H9 (cell line): Measurements from ENCODE around the gene STK11IP. TPM values are rescaled to one million over a fixed set of nuclear protein-coding genes. Genes with fewer than 3 reads are reported as not detected.
A peak's percentile ranks its signal among the peaks of the same experiment; 100 is the strongest.

Experiments used
- DNase-seq: peaks from one replicate; pipeline ENCODE4 v3.0.0-alpha.2; 2017
- H2AFZ ChIP-seq: one replicate; pipeline ENCODE4 v1.6.1; 2013; ENCODE audit warnings: mild to moderate bottlenecking, low read length, control low read depth, moderate library complexity
- H2AK5ac ChIP-seq: 2 replicates; pipeline ENCODE4 v1.6.1; 2013; ENCODE audit warnings: low read length, control low read depth, mixed read lengths; ENCODE audit not compliant: insufficient read length
- H2BK120ac ChIP-seq: one replicate; pipeline ENCODE4 v1.6.1; 2013; ENCODE audit warnings: low read depth, mild to moderate bottlenecking, low read length, control low read depth, inconsistent platforms; ENCODE audit not compliant: poor library complexity, severe bottlenecking
- H2BK12ac ChIP-seq: 2 replicates; pipeline ENCODE4 v1.6.1; 2013; ENCODE audit warnings: low read length, control low read depth, mixed read lengths, low read depth; ENCODE audit not compliant: insufficient read length
- H2BK15ac ChIP-seq: 2 replicates; pipeline ENCODE4 v1.6.1; 2013; ENCODE audit warnings: low read depth, low read length, control low read depth
- H2BK20ac ChIP-seq: one replicate; pipeline ENCODE4 v1.6.1; 2013; ENCODE audit warnings: low read depth, mild to moderate bottlenecking, low read length, control low read depth, inconsistent platforms; ENCODE audit not compliant: poor library complexity, severe bottlenecking
- H2BK5ac ChIP-seq: 2 replicates; pipeline ENCODE4 v1.6.1; 2013; ENCODE audit warnings: low read length, control low read depth, mixed read lengths; ENCODE audit not compliant: insufficient read length
- H3K14ac ChIP-seq: 2 replicates; pipeline ENCODE4 v1.6.1; 2013; ENCODE audit warnings: low read length, control low read depth; ENCODE audit not compliant: insufficient read depth
- H3K18ac ChIP-seq: 2 replicates; pipeline ENCODE4 v1.6.1; 2013; ENCODE audit warnings: low read depth, mild to moderate bottlenecking, mixed read lengths, low read length, control low read depth; ENCODE audit not compliant: insufficient read length
- H3K23ac ChIP-seq: 2 replicates; pipeline ENCODE4 v1.6.1; 2013; ENCODE audit warnings: low read length, control low read depth, mixed read lengths, low read depth; ENCODE audit not compliant: insufficient read length
- H3K23me2 ChIP-seq: 2 replicates; pipeline ENCODE4 v1.6.1; 2013; ENCODE audit warnings: low read depth, mild to moderate bottlenecking, mixed read lengths, low read length, control low read depth; ENCODE audit not compliant: insufficient read length, poor library complexity, severe bottlenecking
- H3K27ac ChIP-seq: 2 replicates; pipeline ENCODE4 v1.5.1; 2013; ENCODE audit warnings: low read length, control low read depth, mixed read lengths, low read depth; ENCODE audit not compliant: insufficient read length
- H3K27me3 ChIP-seq: 2 replicates; pipeline ENCODE4 v1.6.1; 2013; ENCODE audit warnings: low read length, control low read depth, inconsistent platforms; ENCODE audit not compliant: insufficient read depth
- H3K4ac ChIP-seq: 2 replicates; pipeline ENCODE4 v1.6.1; 2013; ENCODE audit warnings: low read depth, mild to moderate bottlenecking, control low read depth, inconsistent platforms, low read length, moderate library complexity
- H3K4me1 ChIP-seq: 2 replicates; pipeline ENCODE4 v1.6.1; 2013; ENCODE audit warnings: low read length, control low read depth, inconsistent platforms; ENCODE audit not compliant: insufficient read depth
- H3K4me2 ChIP-seq: 2 replicates; pipeline ENCODE4 v1.6.1; 2013; ENCODE audit warnings: low read length, control low read depth, mixed read lengths; ENCODE audit not compliant: insufficient read length, insufficient read depth
- H3K56ac ChIP-seq: 2 replicates; pipeline ENCODE4 v1.6.1; 2013; ENCODE audit warnings: low read depth, mild to moderate bottlenecking, mixed read lengths, low read length, control low read depth; ENCODE audit not compliant: insufficient read length
- H3K79me1 ChIP-seq: 2 replicates; pipeline ENCODE4 v1.6.1; 2013; ENCODE audit warnings: low read depth, mild to moderate bottlenecking, moderate library complexity, low read length, control low read depth, inconsistent platforms; ENCODE audit not compliant: insufficient read depth, poor library complexity, severe bottlenecking
- H3K79me2 ChIP-seq: 2 replicates; pipeline ENCODE4 v1.6.1; 2013; ENCODE audit warnings: low read length, control low read depth, inconsistent platforms; ENCODE audit not compliant: insufficient read depth
- H3K9ac ChIP-seq: 2 replicates; pipeline ENCODE4 v1.6.1; 2013; ENCODE audit warnings: low read length, control low read depth, mixed read lengths; ENCODE audit not compliant: insufficient read length; ENCODE audit errors: extremely low read depth
- H3K9me3 ChIP-seq: one replicate; pipeline ENCODE4 v1.6.1; 2013; ENCODE audit warnings: low read depth, low read length, inconsistent platforms; ENCODE audit not compliant: control insufficient read depth
- H3T11ph ChIP-seq: one replicate; pipeline ENCODE4 v1.6.1; 2013; ENCODE audit warnings: mild to moderate bottlenecking, low read length, control low read depth, inconsistent platforms
- H4K20me1 ChIP-seq: one replicate; pipeline ENCODE4 v1.6.1; 2013; ENCODE audit not compliant: control insufficient read depth, insufficient read length, insufficient read depth
- H4K5ac ChIP-seq: 2 replicates; pipeline ENCODE4 v1.6.1; 2013; ENCODE audit warnings: low read depth, mild to moderate bottlenecking, mixed read lengths, low read length, control low read depth; ENCODE audit not compliant: insufficient read length
- H4K8ac ChIP-seq: replicated peaks from 2 replicates; pipeline ENCODE4 v1.6.1; 2013; ENCODE audit warnings: low read length, control low read depth, mixed read lengths, low read depth; ENCODE audit not compliant: insufficient read length
- H4K91ac ChIP-seq: 2 replicates; pipeline ENCODE4 v1.6.1; 2013; ENCODE audit warnings: low read depth, mild to moderate bottlenecking, moderate library complexity, mixed read lengths, low read length, control low read depth; ENCODE audit not compliant: insufficient read length
- H3K27ac Mint-ChIP-seq, 3 experiments: 2 replicates in 2 of 3; 3 replicates in 1 of 3; pipeline ENCODE4 v1.8.0; 2020 to 2021; ENCODE audit warnings: mixed read lengths in 3 of 3, mild to moderate bottlenecking in 1 of 3, moderate library complexity in 1 of 3
- H3K27me3 Mint-ChIP-seq: 2 replicates; pipeline ENCODE4 v1.8.0; 2021; ENCODE audit warnings: low read depth, mild to moderate bottlenecking, moderate library complexity, mixed read lengths
- H3K36me3 Mint-ChIP-seq, 3 experiments: 2 replicates in 2 of 3; 3 replicates in 1 of 3; pipeline ENCODE4 v1.8.0; 2020 to 2021; ENCODE audit warnings: low read depth in 3 of 3, mixed read lengths in 3 of 3; ENCODE audit not compliant: insufficient read depth in 1 of 3
- H3K4me1 Mint-ChIP-seq, 2 experiments: 2 replicates each; pipeline ENCODE4 v1.8.0; 2020; ENCODE audit warnings: mixed read lengths in 2 of 2
- H3K4me3 Mint-ChIP-seq, 2 experiments: 2 replicates in 1 of 2; 3 replicates in 1 of 2; pipeline ENCODE4 v1.8.0; 2020 to 2021; ENCODE audit warnings: mild to moderate bottlenecking in 2 of 2, mixed read lengths in 2 of 2, moderate library complexity in 1 of 2
- H3K9me3 Mint-ChIP-seq, 2 experiments: 2 replicates in 1 of 2; 3 replicates in 1 of 2; pipeline ENCODE4 v1.8.0; 2020; ENCODE audit warnings: mild to moderate bottlenecking in 2 of 2, mixed read lengths in 2 of 2, moderate library complexity in 1 of 2
- CTCF ChIP-seq: fragments of 200-600 bp; sonication (generic); conservative IDR thresholded peaks from 3 replicates; pipeline ENCODE4 v1.8.0; 2021; ENCODE audit warnings: antibody characterized with exemption, mild to moderate bottlenecking
- WGBS: extraction: QIAGEN DNeasy Blood & Tissue Kit; methylation state at CpG from one replicate; pipeline ENCODE4 v1.1.7; 2013; ENCODE audit warnings: missing lambda C conversion rate, low lambda C conversion rate, mixed read lengths; ENCODE audit not compliant: insufficient read length; ENCODE audit errors: extremely low coverage; 5-methylcytosine and 5-hydroxymethylcytosine counted together
- total RNA-seq: library from RNA; stranded (reverse); gene quantifications from 2 replicates; pipeline ENCODE4 v1.2.1, GENCODE V29; 2021

The STK11IP gene
- total RNA-seq, 1 experiment from 2014 or later: 31.1 TPM

- H4K91ac ChIP-seq: no peak overlapping the region
- peaks cover 2 to 3% of the 10 kb centered on the region in 2 experiments; a peak in 2 of 4 replicates for H3K4me1 Mint-ChIP-seq
- no peak overlapping the region for H4K5ac ChIP-seq
- H3K23ac ChIP-seq: no peak overlapping the region
- no peaks in the 10 kb centered on the region for H3K27me3 ChIP-seq
- H3K4me3 Mint-ChIP-seq: no peak overlapping the region
- no peak overlapping the region for H3K18ac ChIP-seq
- no peak overlapping the region for H3K14ac ChIP-seq
- H3K79me2 ChIP-seq: no peaks in the 10 kb centered on the region
- H3K56ac ChIP-seq: no peak overlapping the region
- H4K8ac ChIP-seq: no peak overlapping the region
- no peak overlapping the region for H3K4ac ChIP-seq
- H3T11ph ChIP-seq: no peak overlapping the region
- DNase-seq: no peak
- H3K27me3 Mint-ChIP-seq: no peaks in the 10 kb centered on the region
- no CpG with 5 or more reads among the region's 15 CpGs for WGBS
- TF ChIP-seq CTCF: no peak
- H3K9me3 Mint-ChIP-seq: no peaks in the 10 kb centered on the region
- H2BK12ac ChIP-seq: no peak overlapping the region
- H2AFZ ChIP-seq: no peak overlapping the region
- H3K4me1 ChIP-seq: no peaks in the 10 kb centered on the region
- H3K79me1 ChIP-seq: no peaks in the 10 kb centered on the region
- H3K4me2 ChIP-seq: no peak overlapping the region
- H3K27ac ChIP-seq: no peak overlapping the region
- no peaks in the 10 kb centered on the region for H3K9me3 ChIP-seq
- H4K20me1 ChIP-seq: no peaks in the 10 kb centered on the region
- H2AK5ac ChIP-seq: no peak overlapping the region
- no peak overlapping the region for H2BK20ac ChIP-seq
- no peak overlapping the region for H2BK5ac ChIP-seq
- H2BK120ac ChIP-seq: no peak overlapping the region
- peaks cover 9 to 46% (median 28%) of the 10 kb centered on the region in 3 experiments; a peak in 6 of 7 replicates for H3K36me3 Mint-ChIP-seq
- no peak overlapping the region for H3K9ac ChIP-seq
- H2BK15ac ChIP-seq: no peak overlapping the region
- H3K27ac Mint-ChIP-seq: peak overlapping the region in 1 of 3 experiments; percentile 62; a peak in 2 of 7 replicates
- no peaks in the 10 kb centered on the region for H3K23me2 ChIP-seq
These were observed 10.8 kb downstream of the STK11IP start for GRCh38 chr2:219608399-219608964.
